H1 (cell line): Measurements from ENCODE around the gene CYB5B.

Experiments
- CTCF ChIP-seq, 3 experiments: IDR thresholded peaks; 1 replicate in 2 of 3; 2 replicates in 1 of 3; pipeline versions ENCODE4 v1.5.1 to v1.6.1; 2011; ENCODE audit warnings: low read length in 3 of 3, mild to moderate bottlenecking in 3 of 3, inconsistent platforms in 2 of 3, low read depth in 1 of 3, moderate library complexity in 1 of 3; ENCODE audit not compliant: insufficient read depth in 1 of 3; ENCODE audit errors: control extremely low read depth in 1 of 3
- EP300 ChIP-seq, 2 experiments: IDR thresholded peaks; 1 replicate in 1 of 2; 2 replicates in 1 of 2; pipeline ENCODE4 v1.6.1; 2011 to 2012; ENCODE audit warnings: low read depth in 2 of 2, low read length in 2 of 2, mild to moderate bottlenecking in 2 of 2, borderline replicate concordance in 1 of 2, inconsistent platforms in 1 of 2, moderate library complexity in 1 of 2
- EZH2 ChIP-seq: fragments of 200-600 bp; sonication (generic); IDR thresholded peaks from 2 replicates; pipeline ENCODE4 v1.7.1; 2012; ENCODE audit warnings: low read depth, mild to moderate bottlenecking, moderate library complexity, low read length, inconsistent platforms; ENCODE audit not compliant: severe bottlenecking
- HDAC2 ChIP-seq, 2 experiments: fragments of 300-600 bp in 1 of 2; sonication (generic) in 1 of 2; IDR thresholded peaks; 2 replicates each; pipeline ENCODE4 v1.6.1; 2011 to 2012; ENCODE audit warnings: low read depth in 2 of 2, low read length in 2 of 2, mild to moderate bottlenecking in 2 of 2, moderate library complexity in 2 of 2, borderline replicate concordance in 1 of 2, inconsistent platforms in 1 of 2
- KDM5A ChIP-seq: fragments of 200-600 bp; IDR thresholded peaks from 2 replicates; pipeline ENCODE4 v1.7.1; 2012; ENCODE audit warnings: mild to moderate bottlenecking, low read length, inconsistent platforms, mixed read lengths
- MAX ChIP-seq: IDR thresholded peaks from 2 replicates; pipeline ENCODE4 v1.6.1; 2012; ENCODE audit warnings: inconsistent platforms
- POLR2AphosphoS5 ChIP-seq: IDR thresholded peaks from 2 replicates; pipeline ENCODE4 v1.6.1; 2011; ENCODE audit warnings: low read depth, low read length
- SP1 ChIP-seq: IDR thresholded peaks from 2 replicates; pipeline ENCODE4 v1.6.1; 2011; ENCODE audit warnings: low read depth, low read length

GRCh38 chr16:69479775-69480174, 55.4 kb downstream of the CYB5B start:
- no peak for TF ChIP-seq POLR2AphosphoS5
- no peak for TF ChIP-seq EZH2
- no peak for TF ChIP-seq CTCF (IDR thresholded peaks at IDR 0.05; ENCODE audit: control extremely low read depth in 1 of 3, insufficient read depth in 1 of 3, low read depth in 1 of 3, low read length in 3 of 3)
- TF ChIP-seq SP1 = no peak
- TF ChIP-seq EP300 (IDR thresholded peaks at IDR 0.05; ENCODE audit: borderline replicate concordance in 1 of 2, low read depth in 2 of 2, low read length in 2 of 2) = no peak
- TF ChIP-seq KDM5A = no peak
- TF ChIP-seq HDAC2 (IDR thresholded peaks at IDR 0.05; ENCODE audit: borderline replicate concordance in 1 of 2, low read depth in 2 of 2, low read length in 2 of 2) = no peak
- no peak for TF ChIP-seq MAX
